ENCODE measurements around the gene CEMIP.
"Not testable (repeated sequence)": the region's sequence is repeated elsewhere in the genome, so short reads cannot be mapped to it uniquely, and the experiment has no call there.

CEMIP gene

DNA sequence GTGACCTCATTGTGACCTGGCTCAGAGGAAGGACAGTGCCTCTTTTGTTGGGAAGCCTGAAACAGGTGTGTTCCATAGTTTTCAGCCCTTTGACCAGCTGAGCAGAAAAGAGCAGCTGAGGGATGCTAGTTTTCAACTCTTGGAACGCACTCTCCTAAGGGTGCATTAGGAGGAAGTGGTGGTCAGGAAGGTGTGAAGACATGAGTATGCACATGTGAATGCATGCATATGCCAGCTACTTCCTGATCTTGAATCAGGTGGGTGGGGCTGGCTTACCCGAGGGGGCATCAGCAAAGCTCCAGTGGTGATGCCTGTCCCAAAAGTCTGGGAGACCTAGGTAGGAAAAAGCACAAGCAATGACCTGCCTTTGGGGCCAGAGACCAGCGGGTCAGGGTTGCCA is 23.3 kb upstream of the CEMIP start:
- no peak for DNase-seq (ENCODE audit: low read depth, low spot score)

DNA sequence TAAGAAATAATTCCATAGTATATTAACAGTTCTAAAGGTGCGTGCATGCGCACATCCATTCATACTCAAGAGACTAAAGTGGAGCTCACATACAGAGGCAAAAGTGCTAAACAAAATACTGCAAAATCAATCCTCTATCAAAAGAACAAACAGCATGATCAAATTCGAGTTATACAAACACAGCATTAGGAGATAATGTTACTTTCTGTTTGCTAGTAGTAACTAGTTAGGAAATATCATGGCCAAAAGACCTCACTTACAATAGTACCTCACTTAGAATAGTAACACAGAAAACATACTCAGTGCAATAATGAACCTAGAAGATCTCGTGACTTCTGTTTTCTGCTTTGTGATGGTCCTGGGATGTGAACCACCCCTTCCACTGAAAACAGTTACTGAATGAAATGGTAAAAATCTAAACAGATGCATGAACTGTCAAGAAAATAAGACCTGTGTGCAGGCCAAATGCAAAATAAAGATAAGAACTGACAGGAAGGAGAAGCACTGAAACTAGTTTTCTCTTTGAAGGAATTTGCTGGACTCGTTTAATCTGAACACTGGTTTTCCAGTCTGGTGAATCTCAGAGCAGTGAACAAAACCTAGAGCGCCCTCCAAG is 20.9 kb upstream of the CEMIP start:
- no peak for DNase-seq (ENCODE audit: low read depth, low spot score)

DNA sequence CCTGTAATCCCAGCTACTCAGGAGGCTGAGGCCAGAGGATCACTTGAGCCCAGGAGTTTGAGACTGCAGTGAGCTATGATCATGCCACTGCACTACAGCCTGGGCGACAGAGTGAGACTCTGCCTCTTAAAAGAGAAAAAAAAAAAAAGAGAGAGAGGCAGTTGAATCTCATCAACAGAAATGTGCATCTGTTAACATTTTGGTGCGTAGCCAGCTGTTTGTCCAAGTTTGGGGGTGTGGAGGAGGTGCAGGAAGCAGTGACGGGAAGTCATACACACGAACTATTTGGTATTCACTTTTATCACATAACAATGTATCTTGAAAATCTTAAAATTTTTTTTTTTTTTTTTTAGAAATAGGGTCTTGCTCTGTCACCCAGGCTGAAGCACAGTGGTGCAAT is 18.2 kb upstream of the CEMIP start:
- DNase-seq (ENCODE audit: low read depth, low spot score), result no peak

DNA sequence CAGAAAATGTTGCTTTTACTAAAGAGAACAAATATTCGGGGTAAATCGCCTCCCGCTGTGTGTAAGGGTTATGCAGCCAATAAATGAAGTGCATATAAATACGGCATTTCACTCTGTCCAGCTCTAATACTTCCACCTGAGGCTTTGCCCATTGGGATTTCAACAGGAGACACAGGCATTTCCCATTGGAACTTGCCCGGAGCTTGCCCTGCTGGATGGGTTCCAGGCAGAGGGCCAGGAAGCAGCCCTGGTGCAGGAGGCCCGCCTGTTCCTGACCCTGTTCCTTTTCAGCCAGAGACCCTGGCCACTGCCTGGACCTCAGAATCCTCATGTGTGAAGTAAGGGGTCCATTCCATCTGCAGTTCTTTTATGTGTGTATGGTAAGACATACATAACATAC is 17.4 kb upstream of the CEMIP start:
- no peak for DNase-seq (ENCODE audit: low read depth, low spot score)

DNA sequence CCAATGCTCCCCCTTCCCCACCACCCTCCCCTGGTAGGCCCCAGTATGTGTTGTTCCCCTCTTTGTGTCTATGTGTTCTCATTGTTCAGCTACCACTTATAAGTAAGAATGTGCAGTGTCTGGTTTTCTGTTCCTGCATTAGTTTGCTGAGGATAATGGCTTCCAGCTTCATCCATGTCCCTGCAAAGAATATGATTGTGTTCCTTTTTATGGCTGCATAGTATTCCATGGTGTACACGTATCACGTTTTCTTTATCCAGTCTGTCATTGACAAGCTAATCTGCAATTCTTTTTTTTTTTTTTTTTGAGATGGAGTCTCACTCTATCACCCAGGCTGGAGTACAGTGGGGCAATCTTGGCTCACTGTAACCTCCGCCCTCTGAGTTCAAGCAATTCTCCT is 15.9 kb upstream of the CEMIP start:
- DNase-seq (ENCODE audit: low read depth, low spot score), result not testable (repeated sequence)

DNA sequence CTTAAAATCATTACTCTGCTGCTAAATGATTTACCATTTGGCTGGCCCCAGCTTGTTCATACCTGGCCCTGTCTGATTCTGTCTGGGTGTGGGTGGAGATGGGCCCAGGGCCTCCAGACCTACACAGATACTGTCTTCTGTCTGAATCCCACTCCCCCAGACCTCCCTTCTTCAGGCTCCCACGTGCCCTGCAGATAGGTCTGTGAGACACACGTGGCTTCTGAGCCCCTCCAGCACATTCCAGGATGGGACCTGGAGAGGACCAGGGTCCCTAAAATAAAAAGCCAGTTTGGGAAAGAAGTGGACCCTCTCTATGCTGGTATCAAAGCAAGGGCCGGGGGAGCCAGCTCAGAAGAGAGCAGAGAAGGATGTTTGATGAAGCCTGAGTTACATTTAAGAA is 14.6 kb upstream of the CEMIP start:
- DNase-seq (ENCODE audit: low read depth, low spot score), result no peak

DNA sequence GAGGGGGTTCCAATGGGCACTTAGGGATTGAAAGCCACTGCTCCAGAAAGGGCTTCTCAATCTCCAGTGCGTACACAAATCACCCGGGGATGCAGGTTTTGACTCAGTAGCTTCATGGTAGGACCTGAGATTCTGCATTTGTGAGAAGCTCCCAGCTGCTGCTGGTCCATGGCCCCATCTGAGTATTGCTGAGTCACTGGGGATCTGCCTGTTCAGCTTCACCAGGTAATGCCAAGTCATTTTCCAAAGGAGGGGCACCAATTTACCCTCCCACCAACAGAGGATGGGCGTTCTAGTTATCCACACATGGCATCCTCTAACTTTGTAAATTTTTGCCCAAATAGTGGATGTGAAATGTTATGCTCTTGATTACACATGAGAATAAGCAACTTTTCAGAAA is 12.9 kb upstream of the CEMIP start:
- DNase-seq (ENCODE audit: low read depth, low spot score), result no peak

DNA sequence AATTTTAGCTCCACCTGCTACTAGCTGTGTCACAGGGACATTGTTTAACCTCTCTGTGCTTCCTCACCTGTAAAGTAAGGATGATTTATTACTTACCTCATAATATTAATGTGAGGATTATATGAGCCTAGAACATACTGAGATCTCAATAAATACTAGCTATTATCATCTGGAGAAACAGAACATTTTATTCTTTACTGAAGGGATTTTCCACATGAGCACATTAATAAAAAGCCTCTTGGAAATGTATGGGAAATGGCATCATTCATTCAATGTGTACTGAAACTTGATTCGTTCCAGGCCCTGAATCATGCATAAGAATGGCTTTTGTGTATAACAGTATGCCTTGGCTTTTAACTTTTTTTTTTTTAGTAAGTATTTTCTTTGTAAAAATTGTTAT is 11.0 kb upstream of the CEMIP start:
- DNase-seq (ENCODE audit: low read depth, low spot score), result no peak

DNA sequence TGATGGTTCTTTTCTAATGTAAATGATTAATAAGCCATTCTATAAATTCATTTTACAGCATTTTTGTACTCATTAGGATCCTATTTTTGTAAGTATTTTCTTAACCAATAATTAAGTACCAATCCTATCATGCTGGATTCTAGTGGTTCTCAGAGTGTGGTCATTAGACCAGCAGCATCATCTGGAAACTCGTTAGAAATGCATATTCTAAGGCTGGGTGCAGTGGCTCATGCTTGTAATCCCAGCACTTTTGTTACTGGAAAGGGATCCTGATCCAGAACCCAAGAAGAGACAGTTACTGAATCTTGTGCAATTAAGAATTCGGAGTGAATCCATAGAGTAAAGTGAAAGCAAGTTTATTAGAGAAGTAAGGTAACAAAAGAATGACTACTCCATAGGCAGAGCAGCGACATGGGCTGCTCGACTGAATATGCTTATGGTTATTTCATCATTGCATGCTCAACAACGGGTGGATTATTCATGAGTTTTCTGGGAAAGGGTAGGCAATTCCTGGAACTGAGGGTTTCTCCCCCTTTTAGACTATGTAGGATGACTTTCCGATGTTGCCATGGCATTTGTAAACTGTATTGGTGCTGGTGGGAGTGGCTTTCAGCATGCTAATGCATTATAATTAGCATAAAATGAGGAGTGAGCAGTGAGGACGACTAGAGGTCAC is 9.9 kb upstream of the CEMIP start:
- no peak for DNase-seq (ENCODE audit: low read depth, low spot score)

DNA sequence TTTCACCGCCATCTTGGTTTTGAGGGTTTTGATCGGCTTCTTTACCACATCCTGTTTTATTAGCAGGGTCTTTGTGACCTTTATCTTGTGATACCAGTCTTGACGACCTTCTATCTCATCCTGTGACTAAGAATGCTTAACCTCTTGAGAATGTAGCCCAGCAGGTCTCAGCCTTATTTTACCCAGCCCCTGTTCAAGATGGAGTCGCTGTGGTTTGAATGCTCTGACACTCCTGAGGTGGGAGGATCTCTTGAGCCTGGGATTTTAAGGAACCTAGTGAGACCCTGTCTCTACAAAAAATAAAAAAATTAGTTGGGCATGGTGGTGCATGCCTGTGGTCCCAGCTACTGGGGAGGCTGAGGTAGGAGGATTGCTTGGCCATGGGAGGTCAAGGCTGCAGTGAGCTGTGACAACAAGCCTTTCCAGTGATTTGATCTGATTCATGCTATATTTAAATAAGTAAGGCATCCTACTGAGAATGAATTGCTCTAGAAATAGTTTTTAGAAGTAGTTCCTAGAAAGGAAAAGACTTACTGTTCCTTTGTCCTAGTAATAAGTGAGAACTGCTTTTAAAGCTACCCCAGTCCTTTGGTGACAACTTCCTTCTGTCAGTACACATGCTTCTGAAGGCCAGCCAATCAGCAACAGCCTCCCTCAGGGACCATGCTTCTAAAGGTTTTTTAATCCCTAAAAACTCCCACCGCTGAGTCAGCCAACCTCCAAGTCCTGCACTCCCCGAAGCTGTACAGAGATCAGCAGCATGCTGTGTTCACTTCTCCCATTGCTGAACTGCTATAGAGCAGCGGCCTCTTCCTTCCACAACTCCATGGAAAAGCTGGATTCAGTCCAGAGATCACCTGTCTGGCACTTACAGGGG is 9.1 kb upstream of the CEMIP start:
- DNase-seq (ENCODE audit: low read depth, low spot score), result no peak

DNA sequence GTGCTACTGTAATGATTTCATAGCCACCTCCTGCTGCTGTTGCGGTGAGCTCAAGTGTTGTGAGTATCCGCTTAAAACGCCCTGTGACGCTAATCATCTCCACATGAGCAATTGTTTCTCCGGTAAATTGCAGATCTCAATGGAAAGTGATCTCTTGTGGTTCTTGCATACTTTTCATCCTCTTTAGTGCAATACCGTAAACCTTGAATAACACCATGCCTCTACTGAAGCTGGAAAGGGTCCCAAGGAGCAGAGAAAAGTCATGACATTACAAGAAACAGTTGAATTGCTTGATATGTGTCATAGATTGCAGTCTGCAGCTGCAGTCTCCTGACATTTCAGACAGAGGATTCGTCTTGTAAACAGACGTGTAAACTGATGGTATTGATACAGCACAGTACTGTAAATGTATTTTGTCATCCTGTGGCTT is 6.0 kb upstream of the CEMIP start:
- DNase-seq (ENCODE audit: low read depth, low spot score), result no peak

DNA sequence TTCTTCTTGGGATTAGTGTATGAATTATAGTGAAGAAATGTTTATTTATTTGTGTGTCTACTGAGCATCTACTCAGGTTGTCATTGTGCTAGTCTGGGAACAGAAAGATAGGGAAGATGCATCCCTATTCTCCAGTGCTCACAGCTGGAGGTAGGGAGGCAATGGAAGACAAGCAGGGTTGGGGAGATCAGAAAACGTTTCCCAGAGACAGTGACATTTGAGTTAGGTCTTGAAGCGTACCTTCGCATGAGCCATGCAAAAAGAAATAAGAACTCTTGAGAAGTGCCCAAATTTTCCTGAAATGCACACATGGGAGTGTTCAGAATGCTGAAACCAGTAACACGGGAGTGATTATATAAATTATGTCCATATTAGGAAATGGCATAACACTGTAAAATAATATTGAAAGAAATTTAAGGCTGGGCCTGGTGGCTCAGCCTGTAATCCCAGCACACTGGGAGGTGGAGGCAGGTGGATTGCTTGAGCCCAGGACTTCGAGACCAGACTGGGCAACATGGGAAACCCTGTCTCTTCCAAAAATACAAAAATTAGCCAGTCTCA is 5.3 kb upstream of the CEMIP start:
- DNase-seq (ENCODE audit: low read depth, low spot score), result no peak

DNA sequence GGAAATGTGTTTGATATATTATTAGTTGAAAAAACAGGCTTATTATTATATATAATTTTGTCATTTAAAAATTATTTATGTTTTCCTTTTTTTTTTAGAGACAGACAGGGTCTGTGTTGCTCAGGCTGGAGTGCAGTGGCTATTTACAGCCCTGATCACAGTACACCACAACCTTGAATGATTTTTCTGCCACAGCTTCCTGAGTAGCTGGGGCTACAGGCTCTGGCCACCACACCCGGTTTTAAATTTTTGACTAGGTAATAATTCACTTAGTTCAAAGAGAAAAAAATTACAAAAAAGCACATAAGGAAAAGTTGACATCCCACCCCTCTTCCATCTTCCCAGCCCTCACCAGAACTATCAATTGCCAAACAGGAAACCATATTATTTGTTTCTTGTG is 4.7 kb upstream of the CEMIP start:
- no peak for DNase-seq (ENCODE audit: low read depth, low spot score)

DNA sequence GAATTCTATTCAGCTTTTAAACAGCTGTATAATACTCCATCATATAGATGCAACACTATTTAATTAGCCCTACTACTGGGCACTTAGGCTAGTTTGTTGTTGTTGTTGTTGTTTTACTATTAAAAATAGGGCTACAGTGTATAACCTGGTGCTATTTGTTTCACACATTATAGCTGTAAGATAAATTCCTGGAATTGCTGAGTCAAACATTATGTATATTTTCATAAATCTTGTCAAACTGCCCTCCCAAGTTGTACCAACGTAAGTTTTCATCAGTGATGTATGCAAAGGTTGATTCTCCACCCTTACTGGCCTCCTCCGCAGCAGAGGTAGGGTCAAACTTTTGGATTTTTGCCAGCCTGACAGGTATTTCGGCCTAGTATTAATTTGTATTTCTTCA is 3.8 kb upstream of the CEMIP start:
- no peak for DNase-seq (ENCODE audit: low read depth, low spot score)

DNA sequence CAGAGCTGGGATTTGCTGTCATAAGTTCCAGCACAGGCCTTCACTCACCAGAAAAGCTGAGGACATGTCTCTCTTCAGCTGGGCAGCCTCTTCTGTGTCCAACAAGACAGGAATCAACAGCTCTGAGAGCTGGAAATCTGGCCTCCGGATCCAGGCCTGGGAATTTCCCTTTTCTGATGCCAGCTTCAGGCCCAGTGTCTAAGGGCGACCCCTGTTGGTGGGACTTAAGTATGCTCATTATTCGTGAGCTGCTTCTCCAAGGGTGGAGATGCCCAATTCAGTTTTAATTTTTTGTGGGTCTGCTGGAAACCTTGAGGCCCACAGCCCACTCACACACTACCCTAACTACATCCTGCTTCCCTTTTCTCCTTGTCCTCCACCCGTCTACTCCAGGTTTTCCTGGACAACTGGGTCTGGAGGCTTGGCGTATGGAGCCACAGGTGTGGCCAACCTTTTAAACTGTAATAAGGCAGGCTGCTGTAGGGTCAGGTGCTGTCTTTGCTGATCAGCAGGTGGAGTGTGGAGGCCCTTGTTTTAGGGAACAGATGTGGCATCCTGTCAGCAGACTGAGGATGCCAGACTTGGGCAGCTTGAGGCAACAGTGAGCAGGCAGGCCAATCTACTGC is 2.6 kb upstream of the CEMIP start:
- peak; percentile 74 for DNase-seq (ENCODE audit: low read depth, low spot score)

DNA sequence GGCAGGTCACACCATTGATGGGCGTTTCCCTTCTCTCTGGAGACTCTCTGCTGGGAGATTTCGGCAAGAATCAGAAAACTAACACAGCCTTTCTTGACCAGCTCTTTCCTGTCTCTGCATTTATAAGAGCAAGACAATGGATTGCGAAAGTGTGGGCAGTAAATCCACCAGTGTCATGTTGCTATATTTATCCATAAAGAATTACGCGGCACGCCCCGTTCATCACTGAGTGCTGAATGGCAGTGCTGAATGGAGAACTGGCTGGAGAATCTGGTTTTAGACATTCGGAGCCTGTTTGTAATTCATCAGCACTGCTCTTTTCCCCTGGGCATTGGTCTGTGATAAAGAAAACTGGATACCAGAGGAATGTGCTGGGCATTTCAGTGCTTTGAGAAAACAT is 2.0 kb upstream of the CEMIP start:
- no peak for DNase-seq (ENCODE audit: low read depth, low spot score)

DNA sequence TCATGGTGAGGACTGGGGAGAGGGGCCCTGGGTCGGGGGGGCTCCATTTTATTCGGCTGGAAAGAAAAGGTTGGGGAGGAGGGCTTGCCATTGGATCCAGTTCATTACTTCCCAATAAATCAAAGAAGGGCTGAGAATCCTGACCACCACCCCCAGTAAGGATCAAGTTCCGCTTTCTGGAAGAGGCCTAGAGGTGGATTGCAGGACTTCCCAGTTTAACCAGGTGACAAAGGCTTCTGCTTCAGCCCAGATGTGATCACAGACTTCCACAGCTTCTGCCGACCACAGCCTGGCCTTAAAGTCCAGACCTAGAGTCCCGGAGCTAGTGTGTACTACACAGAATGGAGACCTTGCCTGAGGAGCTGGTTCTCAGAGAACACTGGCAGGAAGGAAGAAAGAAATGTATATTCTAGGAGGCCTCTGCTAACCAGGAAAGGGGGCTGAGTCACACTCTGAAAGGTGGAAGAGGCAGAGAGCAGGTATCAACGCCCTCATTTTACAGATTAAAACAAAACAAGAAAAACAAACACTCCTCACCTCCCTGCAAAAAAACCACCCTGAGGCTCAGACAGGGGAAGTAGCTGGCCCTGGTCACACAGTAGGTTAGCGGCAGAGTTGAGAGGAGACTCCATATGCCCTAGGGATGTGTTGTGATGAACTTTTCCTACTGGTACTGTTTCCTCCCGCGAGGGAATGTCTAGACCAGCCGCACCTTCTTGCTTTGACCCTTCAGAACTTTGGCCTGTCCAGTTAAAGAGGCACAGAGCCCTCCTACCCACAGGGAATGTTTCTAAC is 1.1 kb upstream of the CEMIP start:
- peak; percentile 37 for DNase-seq (ENCODE audit: low read depth, low spot score)

DNA sequence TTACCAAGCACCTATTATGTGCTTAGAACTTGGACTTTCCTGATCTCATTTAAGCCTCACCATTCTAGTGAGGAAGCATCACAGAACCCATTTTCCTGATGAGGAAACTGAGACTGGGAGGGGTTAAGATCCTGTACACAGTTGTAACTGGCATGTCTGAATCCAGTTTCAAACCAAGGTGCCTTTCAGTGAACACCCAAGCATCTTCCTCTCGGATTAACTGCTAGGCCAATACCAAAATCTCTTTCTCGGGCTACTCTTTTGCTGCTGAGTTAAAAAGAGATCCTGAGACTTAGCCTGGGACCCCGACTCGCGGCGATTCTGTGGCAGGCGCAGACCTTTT is 578 bp upstream of the CEMIP start:
- DNase-seq (ENCODE audit: low read depth, low spot score), result no peak

DNA sequence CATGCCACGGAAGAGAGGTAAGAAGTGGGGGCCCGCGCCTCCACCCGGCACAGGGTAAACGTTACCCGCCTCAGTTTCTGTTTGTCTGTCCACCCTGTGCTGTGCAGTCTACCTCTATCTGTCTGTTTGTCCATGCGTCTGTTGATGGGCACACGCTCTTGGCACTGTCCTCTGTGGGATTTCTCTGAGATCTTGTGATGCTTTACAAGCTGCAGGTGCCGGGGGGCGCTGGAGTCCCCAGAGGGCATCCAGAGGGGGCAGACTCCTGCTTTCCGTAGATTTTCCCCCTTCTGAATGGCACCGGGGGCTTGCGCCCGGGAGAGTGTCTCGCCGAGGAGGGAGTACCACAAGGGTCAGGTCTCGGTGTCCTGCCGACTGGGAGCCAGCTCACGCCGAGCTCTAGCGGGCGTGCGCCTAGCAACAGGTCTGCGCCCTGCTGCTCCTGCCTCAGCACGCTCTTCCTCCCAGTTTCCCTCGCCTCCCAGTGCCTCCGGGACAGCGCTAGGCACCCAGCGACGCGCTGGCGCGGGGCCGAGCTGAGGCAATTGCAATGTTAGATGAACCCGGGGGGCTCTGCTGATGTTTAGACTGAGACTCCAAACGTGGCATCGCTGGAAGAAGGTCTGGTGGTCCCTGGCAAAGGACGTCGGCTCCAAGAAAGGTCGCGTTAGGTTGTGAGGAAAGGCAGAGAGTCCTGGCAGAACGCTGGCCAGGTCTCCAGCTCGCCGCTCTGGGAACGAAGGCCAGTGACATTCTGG is 667 bp downstream of the CEMIP start:
- DNase-seq (ENCODE audit: low read depth, low spot score), result peak; percentile 50

DNA sequence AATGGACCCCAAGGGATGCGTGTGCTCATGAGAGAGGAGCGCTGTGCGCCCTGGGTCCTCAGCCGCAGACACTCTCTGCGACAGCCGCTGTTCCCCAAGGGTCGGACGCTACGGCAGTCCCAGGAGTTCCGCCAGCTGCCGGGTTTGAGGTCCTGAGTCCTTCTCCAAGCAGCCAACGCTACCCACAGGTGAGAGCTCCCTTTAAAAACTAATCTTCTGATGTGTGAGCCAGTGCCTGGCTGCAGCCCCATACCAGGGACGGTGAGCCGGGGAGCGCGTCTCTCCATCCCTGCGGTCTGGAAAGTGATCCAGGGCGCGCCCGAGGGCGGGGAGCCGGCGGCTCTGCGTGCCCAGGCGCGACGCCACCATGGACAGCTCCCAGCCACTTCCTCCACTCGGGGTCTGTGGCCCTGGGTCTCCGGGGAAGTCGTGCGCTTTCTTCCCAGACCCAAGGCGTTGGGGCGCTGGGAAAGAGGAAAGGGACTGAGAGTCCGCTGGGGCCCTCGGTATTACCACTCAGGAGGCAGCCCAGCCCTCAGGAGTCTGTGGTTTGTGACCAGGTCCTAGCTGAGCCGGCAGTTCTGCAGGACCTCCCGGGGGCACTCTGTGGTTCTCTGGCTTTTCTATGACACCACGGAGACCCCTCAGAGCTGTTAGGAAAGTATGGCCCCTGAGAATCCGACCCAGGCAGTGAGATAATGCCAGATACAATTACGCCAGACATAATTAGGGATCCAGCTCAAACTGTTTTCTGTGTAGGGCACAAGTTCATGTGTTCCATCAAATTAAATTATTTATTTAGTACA is 1.4 kb downstream of the CEMIP start:
- DNase-seq (ENCODE audit: low read depth, low spot score), result peak; percentile 83
